ENCODE results near the gene MTHFS.
A peak's percentile ranks its signal among the peaks of the same experiment; 100 is the strongest.
"Not testable (repeated sequence)": the region's sequence is repeated elsewhere in the genome, so short reads cannot be mapped to it uniquely, and the experiment has no call there.

The MTHFS gene

DNA sequence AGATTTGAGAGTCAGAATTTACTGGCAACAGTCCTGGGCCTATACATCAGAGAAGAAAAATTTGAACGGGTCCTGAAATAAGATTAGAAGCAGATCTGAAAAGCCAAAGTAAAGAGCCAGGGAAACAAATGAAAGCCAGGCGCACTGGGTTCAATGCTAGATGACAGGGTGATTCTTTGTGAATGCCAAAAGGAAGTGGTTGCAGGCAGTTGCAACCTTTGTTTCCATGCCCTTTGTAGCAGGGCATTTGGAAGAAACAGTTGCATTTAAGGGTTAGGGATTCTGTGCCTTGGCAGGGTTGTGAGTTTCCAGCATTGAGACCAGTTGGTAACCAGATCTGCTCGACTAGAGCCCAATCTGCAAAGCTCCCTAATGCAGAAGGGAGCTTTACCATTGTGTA, 36.4 kb upstream of the MTHFS start:
- DNase-seq (ENCODE audit: low spot score): no peak
- in situ Hi-C loops (cut with MboI; ENCODE audit: low pct_unique_long_range_greater_than_20kb, low sequenced_read_pairs, unreplicated experiment): no loop called here
- TF ChIP-seq, protein P1, sequence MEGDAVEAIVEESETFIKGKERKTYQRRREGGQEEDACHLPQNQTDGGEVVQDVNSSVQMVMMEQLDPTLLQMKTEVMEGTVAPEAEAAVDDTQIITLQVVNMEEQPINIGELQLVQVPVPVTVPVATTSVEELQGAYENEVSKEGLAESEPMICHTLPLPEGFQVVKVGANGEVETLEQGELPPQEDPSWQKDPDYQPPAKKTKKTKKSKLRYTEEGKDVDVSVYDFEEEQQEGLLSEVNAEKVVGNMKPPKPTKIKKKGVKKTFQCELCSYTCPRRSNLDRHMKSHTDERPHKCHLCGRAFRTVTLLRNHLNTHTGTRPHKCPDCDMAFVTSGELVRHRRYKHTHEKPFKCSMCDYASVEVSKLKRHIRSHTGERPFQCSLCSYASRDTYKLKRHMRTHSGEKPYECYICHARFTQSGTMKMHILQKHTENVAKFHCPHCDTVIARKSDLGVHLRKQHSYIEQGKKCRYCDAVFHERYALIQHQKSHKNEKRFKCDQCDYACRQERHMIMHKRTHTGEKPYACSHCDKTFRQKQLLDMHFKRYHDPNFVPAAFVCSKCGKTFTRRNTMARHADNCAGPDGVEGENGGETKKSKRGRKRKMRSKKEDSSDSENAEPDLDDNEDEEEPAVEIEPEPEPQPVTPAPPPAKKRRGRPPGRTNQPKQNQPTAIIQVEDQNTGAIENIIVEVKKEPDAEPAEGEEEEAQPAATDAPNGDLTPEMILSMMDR (IDR thresholded peaks at IDR 0.05; ENCODE audit: extremely low read depth, insufficient read depth, missing control alignments): no peak

DNA sequence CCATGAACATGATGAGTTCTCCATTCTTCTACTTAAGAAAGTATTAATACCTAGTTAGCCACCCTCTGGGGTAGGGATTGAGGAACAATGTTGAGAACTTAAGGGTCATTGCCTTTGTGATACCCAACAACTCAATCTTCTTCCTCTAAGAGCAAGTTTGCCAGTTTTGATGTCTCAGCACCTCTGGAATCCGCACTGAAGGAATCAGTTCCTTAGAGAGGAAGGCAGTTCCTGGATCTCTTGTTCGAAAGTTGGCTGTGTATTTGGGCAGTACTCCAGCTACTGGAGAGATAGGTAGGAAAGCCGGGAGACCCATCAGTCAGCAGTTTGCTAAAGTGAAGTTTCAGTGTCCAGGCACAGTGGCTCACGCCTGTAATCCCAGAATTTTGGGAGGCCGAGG, 35.6 kb upstream of the MTHFS start:
- in situ Hi-C loops (cut with MboI; ENCODE audit: low pct_unique_long_range_greater_than_20kb, low sequenced_read_pairs, unreplicated experiment): no loop called here
- DNase-seq (ENCODE audit: low spot score): no peak
- TF ChIP-seq, protein P1 (IDR thresholded peaks at IDR 0.05; ENCODE audit: extremely low read depth, insufficient read depth, missing control alignments): no peak

DNA sequence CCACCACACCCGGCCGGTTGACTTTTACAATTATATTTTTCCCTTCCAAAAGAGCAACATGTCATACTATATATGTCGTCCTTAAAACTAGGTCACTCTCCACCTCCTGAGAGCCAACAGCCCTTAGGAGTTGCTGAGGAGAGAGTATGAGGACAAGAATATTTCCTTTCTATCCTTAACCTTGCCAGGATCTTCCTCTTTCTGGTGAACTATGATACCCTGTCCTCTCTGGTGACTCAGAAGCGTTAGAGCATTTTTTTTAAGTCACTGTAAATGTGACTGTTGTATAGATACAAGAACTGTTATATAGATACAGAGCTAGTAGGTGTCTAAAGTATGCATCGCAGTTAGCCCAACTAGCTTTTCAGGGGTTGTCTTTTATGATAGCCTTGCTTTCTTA, 33.7 kb upstream of the MTHFS start:
- TF ChIP-seq, protein P1 (IDR thresholded peaks at IDR 0.05; ENCODE audit: extremely low read depth, insufficient read depth, missing control alignments): no peak
- no peak for DNase-seq (ENCODE audit: low spot score)
- in situ Hi-C loops (cut with MboI; ENCODE audit: low pct_unique_long_range_greater_than_20kb, low sequenced_read_pairs, unreplicated experiment): no loop called here

DNA sequence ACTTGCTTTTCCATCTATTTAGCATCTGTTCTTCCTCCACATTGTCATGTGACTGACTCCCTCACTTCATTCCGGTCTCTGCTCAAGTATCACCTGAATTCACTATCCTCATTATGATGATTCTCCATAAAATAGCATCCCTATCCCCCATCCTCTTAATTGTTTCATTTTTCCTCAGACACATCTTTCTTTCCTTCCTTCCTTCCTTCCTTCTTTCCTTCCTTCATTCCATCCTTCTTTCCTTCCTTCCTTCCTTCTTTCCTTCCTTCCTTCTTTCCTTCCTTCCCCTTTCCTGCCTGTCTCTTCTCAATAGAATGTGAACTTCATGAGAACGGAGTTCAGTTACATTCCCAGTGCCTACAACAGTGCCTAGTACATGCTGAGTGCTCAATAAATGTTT, 32.6 kb upstream of the MTHFS start:
- in situ Hi-C loops (cut with MboI; ENCODE audit: low pct_unique_long_range_greater_than_20kb, low sequenced_read_pairs, unreplicated experiment): no loop called here
- TF ChIP-seq, protein P1 (IDR thresholded peaks at IDR 0.05; ENCODE audit: extremely low read depth, insufficient read depth, missing control alignments): no peak
- DNase-seq (ENCODE audit: low spot score): no peak

DNA sequence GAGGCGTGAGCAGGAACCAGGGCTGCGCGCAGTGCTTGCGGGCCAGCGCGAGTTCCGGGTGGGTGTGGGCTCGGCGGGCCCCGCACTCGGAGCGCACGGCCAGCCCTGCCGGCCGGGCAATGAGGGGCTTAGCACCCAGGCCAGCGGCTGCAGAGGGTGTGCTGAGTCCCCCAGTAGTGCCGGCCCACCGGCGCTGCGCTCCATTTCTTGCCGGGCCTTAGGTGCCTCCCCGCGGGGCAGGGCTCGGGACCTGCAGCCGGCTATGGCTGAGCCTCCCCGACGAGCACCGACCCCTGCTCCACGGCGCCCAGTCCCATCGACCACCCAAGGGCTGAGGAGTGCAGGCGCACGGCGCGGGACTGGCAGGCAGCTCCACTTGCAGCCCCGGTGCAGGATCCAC, 29.3 kb upstream of the MTHFS start:
- not testable (repeated sequence) for DNase-seq (ENCODE audit: low spot score)

DNA sequence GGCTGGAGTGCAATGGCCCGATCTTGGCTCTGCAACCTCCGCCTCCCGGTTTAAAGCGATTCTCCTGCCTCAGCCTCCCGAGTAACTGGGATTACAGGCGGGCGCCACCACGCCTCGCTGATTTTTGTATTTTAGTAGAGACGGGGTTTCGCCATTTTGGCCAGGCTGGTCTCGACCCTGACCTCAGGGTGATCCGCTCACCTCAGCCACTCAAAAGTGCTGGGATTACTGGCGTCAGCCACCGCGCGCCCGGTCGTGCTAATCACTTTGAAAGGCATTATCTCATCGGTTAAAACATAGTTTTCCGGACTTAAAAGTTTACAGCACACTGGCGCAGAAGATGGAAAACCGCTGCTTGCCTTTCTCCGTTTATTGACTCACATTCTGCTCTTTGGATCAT, 27.6 kb upstream of the MTHFS start:
- no peak for DNase-seq (ENCODE audit: low spot score)
- in situ Hi-C loops (cut with MboI; ENCODE audit: low pct_unique_long_range_greater_than_20kb, low sequenced_read_pairs, unreplicated experiment): no loop called here
- TF ChIP-seq, protein P1 (IDR thresholded peaks at IDR 0.05; ENCODE audit: extremely low read depth, insufficient read depth, missing control alignments): no peak

More for the DNA sequence above, 29.3 kb upstream of the MTHFS start:
- in situ Hi-C loops (cut with MboI; ENCODE audit: low pct_unique_long_range_greater_than_20kb, low sequenced_read_pairs, unreplicated experiment): not testable (repeated sequence)

DNA sequence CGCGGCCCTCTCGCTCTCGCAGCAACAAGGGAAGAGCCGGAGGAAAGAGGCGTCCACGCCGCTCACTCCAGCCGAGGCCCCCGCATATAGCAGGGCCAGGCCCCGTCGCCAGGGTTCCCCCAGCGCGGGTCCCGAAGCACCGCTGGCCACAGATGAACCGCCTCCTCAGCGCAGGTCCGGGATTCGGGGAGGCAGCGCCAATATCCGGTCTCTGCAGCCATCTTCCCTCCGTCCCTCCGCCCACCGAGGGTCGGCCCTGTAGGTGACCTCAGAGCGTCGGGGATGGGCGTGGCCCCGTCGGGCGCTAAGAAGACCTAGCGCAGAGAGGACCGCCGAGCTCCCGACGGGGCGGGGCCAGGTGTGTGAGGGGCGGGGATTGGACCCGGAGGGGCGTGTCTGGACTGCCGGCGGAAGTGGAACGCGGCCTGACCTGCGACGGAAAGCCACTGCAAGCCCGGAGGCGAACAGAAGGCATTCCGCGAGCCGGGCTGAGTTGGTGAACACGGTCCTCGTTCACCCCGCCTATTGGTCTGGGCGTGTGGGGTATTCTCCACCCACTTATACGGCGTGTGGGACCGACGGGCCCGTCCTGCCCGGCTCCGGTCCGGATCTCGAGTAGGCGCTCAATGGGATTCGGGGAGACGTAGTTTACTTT, 26.8 kb upstream of the MTHFS start:
- in situ Hi-C loops (cut with MboI; ENCODE audit: low pct_unique_long_range_greater_than_20kb, low sequenced_read_pairs, unreplicated experiment): no loop called here
- TF ChIP-seq, protein P1 (IDR thresholded peaks at IDR 0.05; ENCODE audit: extremely low read depth, insufficient read depth, missing control alignments): no peak
- peak; percentile 99 for DNase-seq (ENCODE audit: low spot score)
